Stimulated activated CD8-positive, alpha-beta memory T cell treated with anti-CD3 and anti-CD28 coated beads, Interleukin-12 subunit alpha, Interleukin-12 subunit beta, amount 100 ng/mL, for 1 hour (primary cell): ENCODE data around the gene SFTPA2.
"Not testable (repeated sequence)": the region's sequence is repeated elsewhere in the genome, so short reads cannot be mapped to it uniquely, and the experiment has no call there.

Experiments
- DNase-seq: peaks from one replicate; pipeline ENCODE4 v3.0.0-alpha.2; 2020; ENCODE audit warnings: low read depth

Gene SFTPA2

DNA sequence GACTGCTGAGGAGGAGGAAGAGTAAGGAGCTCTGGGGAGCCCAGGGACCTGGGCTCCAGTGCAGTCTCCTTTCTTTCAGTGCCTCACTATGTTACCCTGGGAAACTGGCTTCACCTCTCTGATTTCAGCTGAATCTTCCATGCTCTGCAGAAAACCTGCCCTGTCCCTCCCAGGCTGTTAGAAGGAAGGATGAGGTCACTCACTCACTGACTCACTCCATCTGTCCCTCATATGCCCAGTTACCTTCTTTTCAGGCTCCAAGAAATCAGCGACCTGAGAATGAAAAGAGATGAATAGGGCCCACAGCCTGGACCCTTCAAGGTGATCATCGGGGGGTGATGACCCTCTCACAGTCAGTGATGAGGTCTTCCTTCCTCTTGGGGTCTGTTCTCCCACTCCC, 481 bp downstream of the SFTPA2 start:
- DNase-seq = no peak

DNA sequence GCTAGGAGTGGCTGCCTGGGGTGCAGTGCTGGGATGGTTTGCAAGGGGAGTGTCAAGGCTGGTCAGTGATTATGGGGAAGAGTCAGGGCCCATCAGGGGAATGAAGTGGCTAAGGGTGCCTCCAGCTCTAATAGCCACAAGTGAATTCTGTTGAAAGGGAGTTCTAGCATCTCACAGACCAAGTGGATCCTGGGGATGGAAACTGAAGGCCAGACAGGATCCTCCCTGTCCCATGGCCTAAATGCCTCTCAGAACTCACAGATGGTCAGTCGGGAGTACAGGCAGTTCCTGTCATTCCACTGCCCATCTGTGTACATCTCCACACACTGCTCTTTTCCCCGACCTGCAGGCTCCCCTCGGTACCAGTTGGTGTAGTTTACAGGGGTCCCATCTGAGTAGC, 3.2 kb downstream of the SFTPA2 start:
- DNase-seq = not testable (repeated sequence)

DNA sequence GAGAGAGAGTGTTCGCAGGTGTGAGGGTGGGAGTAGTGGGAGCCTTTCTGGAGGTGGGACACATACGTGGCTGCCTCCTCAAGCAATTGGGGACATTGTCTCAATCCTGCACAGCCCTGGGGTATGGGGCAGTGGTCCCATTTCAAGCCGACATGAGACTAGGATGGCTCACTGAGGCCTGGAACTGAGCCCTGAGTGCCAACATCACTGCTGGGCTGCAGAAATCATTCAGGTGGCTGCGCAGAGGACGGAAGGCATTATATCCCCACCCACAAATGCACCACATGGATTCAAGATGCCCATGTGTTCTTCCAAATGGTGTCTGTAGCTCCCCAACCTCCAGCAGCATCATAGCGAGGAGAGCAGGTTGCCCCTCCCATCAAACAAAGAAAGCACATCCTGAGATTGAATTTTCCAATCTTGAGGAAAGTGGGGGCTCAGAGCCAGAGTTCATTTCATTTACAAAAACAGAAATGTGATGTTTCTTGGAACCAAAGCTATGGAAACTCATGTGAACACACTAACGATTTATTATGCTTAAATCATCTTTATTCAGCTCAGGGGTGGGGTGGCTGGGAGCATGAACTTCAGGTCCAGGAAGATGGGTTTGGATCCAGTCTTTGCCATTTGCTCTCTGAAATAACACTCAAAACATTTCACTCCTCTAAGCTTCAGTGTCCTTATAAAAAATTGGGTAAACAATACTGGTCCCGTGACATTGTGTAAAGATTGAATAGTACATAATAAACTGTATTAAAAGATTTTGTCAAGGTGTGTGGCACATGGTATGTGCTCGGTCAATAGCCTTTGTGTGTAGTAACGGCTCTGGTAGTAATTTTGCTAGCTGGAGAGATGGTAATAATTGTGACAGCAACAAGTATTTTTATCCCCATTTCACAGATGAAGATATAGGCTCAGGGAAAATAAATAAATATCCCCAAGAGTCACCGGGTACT, 4.6 kb downstream of the SFTPA2 start:
- no peak for DNase-seq

- DNase-seq = no peak
These were observed 8.1 kb downstream of the SFTPA2 start for GRCh38 chr10:79552143-79552542.

DNA sequence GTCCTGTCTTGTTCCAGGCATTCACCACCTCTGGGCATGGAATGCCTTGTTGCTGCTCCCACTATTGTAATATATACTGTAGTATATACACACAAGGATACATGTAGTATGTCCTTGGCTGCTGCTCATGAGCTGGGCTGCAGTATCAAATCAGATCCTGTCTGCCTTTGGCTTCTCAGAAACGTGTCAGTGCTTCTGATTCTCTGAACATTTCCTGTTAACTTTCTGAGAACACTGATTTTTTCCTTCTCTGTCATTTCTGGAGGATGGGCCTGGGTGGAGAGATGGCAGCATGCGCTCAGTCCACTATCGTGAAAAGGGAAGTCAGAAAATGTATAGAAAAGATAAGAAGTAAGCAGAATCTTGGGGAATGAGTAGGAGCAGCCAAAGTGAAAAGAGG, 12.2 kb downstream of the SFTPA2 start:
- DNase-seq = no peak

DNA sequence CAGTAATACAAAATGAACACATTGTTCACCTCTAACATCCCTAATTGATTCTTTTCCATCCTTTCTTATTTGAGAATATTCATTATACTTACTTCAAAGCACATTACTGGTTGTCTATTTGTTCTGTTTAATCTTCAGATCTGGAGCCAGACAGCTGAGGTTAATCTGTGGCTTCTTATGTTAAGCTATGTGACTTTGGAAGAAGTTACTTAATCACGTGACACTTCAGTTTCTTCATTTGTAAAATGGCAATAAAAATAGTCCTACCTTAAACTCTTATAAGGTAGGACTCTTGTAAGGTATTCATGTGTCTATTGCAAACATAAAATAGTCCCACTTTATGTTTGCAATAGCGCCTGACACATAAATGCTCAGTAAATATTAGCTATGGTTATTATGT, 13.1 kb downstream of the SFTPA2 start:
- not testable (repeated sequence) for DNase-seq

GRCh38 chr10:79544926-79545659, 15.1 kb downstream of the SFTPA2 start:
- DNase-seq = not testable (repeated sequence)

DNA sequence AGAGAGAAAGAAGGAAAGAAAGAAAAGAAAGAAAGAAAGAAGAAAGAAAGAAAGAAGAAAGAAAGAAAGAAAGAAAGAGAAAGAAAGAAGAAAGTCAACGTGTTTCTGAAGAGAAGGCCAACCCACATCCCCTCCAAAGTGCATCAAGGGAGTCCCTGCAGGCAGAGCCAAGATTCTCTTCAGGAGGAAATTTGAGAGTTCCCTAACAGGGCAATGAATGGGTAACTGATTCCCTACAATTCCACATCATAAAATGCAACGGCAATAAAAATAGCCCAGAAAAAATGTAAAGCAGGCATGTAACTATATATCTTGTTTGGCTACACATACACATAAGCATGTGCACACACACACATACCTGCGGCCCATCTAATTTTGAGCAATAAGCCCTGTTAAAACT, 15.8 kb downstream of the SFTPA2 start:
- DNase-seq = not testable (repeated sequence)

DNA sequence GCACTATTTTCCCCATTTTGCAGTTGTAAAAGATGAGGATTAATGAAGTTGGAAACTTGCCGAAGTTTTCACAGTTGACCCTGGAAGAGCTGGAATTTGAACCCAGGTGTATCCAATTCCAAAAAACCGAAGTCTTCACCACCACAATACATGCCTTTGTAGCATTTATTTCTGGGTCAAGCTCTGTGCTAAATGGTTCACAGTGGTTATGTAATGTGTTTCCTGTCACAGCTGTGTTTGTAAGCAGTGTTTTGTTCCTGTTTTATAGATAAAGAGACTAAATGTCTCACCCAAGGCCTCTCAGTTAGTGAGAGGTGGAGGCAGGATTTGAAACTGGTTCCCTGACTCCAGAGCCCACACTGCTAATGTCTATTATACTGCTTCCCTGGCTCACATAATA, 17.6 kb downstream of the SFTPA2 start:
- no peak for DNase-seq

DNA sequence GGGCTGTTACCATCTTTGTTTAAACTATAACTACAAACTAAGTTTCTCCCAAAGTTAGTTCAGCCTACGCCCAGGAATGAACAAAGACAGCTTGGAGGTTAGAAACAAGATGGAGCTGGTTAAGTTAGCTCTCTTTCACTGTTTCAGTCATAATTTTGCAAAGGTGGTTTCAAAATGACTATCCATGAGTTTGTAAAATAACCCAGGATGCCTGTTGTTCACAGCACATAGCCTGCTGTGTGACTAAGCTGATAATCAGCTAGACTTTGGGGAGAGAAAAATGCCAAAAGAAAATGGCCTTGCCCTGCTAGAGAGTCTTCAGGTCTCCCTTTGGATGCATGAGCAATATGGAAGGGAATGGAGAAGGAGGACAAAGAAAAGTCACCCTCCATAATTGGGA, 19.3 kb downstream of the SFTPA2 start:
- not testable (repeated sequence) for DNase-seq

GRCh38 chr10:79538311-79538710, 21.9 kb downstream of the SFTPA2 start:
- DNase-seq = not testable (repeated sequence)

- not testable (repeated sequence) for DNase-seq
These were observed 26.4 kb downstream of the SFTPA2 start for GRCh38 chr10:79533903-79534175.

DNA sequence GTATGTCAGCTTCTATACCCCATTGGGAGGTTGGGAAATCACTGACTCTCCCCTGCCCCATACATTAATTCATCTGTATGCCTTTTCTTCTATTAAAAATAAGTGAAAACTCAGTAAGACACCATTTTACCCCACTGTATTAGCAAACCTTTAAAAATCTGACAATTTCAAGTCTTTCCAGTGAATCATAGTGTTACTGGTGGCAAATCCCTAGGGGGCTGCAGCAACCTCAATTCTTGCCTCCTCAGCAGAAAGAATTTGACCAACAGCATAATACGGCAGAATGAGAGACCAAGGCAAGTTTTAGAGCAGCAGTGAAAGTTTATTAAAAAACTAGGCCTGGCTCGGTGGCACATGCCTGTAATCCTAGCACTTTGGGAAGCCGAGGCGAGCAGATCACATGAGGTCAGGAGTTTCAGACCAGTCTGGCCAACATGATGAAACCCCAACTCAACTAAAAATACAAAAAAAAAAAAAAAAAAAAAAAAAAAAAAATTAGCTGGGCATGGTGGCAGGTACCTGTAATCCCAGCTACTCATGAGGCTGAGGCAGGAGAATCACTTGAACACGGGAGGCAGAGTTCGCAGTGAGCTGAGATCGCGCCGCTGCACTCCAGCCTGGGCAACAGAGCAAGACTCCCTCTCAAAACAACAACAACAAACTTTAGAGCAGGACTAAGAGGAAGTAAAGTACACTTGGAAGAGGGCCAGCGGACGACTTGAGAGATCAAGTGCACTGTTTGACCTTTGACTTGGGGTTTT, 26.9 kb downstream of the SFTPA2 start:
- not testable (repeated sequence) for DNase-seq

DNA sequence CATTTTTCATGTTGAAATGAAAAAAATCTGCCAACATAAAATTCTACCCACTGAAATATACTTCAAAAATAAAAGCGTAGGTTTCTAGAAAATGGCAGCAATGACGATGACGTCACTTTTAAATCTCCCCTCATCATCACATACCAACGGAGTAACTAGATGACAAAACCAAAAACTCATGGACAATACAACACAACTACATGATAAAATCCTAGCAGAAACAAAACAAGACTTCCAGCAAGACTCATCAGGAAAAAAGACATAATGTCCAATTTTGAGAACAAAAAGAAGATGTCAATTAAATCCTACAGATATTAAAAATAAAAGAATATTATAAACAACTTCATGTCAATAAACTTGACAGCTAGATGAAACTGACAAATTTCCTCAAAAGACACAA, 31.9 kb downstream of the SFTPA2 start:
- not testable (repeated sequence) for DNase-seq

- DNase-seq = not testable (repeated sequence)
These were observed 35.0 kb downstream of the SFTPA2 start for GRCh38 chr10:79525049-79525710.

- not testable (repeated sequence) for DNase-seq
These were observed 36.9 kb downstream of the SFTPA2 start for GRCh38 chr10:79523157-79523853.

DNA sequence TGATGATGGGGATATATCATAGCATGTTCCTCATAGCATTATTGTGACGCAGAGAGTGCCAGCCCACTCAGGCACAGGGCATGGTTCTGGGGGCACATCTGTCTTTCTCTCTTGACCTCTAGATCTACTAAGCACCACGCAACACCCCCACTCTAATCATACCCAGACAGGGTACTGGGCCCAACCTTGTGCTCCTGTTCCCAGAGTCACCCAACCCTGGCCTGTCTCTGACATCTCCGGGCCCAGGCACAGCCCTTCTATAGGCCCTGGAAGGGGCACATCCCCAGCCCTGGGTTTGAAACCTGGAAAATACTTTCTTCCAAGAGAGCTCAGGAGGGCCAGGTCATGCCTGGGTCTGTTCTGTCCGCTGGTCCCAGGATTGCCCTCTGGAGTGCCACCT, 37.7 kb downstream of the SFTPA2 start:
- not testable (repeated sequence) for DNase-seq

DNA sequence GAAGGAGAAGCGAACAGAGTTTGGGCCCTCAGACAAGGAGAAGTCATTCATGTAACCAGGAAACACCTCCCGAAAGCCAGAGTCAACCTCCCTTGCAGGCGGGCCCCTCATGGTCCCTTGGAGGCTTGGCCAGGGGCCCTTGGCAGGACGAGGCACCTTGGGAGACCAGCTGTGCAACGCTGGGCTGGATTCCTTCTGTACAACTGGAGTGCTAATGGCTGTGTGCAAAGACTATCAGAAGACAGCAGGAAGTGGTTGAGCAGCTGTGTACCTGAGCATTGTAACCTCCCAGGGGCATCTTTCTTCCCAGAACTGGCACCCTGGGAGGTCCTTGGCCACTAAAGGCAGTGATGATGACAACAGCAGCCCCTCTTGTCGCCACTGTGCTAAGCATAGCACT, 38.5 kb downstream of the SFTPA2 start:
- not testable (repeated sequence) for DNase-seq

DNA sequence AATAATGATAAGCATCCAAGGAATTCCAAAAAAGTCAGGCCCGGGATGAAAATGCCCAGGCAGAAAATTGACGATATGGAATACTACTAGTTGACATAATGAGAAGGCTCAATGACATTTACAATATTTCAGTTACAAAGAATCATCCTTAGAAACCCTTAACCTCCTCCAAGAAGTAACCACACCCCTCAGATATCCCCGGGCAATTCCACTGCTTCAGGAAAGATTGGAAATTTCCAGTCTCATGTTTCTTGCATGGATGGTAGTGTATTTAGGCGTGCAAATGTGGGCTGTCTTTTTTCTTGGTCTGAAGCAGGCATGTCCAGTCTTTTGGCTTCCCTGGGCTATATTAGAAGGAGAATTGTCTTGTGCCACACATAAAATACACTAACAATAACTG, 42.6 kb downstream of the SFTPA2 start:
- DNase-seq = not testable (repeated sequence)

GRCh38 chr10:79516532-79517205, 43.5 kb downstream of the SFTPA2 start:
- not testable (repeated sequence) for DNase-seq
